Stimulated activated CD4-positive, alpha-beta T cell treated with anti-CD3 and anti-CD28 coated beads, TNF-alpha, amount 100 ng/mL, for 1 hour (primary cell): Measurements from ENCODE around the gene COL15A1.
"Not testable (repeated sequence)": the region's sequence is repeated elsewhere in the genome, so short reads cannot be mapped to it uniquely, and the experiment has no call there.

ENCODE experiments used
- DNase-seq, 3 donors: peaks; one replicate each; pipeline ENCODE4 v3.0.0-alpha.2; 2020; ENCODE audit warnings: low read depth in 3 of 3, low spot score in 1 of 3

Gene COL15A1

DNA sequence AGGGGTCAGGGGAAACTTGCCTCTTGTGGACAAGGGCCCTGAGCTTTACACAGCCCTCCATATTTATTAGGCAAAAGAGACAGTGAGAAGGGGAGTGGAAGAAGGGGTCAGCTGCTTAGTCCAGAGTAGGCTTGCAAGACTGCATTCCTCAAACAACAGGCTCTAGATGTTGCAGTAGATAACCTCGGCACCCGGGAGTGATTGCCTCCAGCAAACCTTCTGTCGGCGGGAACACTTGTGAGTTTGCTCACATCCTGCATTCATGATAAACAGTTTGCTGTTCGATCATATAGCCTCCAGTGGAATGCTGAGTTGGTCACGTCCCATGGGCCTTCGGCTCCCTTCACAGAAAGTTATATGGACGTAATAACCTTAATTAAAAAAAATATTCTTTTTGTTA is 66.7 kb downstream of the COL15A1 start:
- not testable (repeated sequence) for DNase-seq

DNA sequence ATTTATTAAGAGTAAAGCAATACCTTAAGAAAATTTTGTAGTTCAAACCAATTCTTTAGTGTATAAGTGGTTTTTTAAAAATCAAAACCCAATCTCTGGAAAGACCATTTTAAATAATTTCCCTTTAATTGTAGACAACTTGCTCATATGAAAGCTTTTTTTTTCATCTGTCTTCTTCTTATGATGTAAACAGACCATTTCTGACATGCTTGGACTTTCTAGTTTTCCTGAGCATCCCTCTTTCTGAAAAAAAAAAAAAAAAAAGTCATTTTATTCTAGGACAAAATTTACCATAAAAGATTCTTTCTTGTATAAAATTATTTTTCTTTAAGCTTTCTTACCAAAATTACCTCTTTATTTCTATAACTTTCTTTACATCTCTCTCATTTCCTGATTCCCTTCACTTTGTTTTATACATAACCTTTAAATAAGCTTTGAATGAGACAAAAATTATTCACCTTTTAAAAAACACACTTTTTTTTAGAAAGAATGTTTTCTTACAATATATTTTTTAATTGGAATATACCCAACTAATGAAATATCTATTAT is 67.5 kb downstream of the COL15A1 start:
- no peak for DNase-seq

DNA sequence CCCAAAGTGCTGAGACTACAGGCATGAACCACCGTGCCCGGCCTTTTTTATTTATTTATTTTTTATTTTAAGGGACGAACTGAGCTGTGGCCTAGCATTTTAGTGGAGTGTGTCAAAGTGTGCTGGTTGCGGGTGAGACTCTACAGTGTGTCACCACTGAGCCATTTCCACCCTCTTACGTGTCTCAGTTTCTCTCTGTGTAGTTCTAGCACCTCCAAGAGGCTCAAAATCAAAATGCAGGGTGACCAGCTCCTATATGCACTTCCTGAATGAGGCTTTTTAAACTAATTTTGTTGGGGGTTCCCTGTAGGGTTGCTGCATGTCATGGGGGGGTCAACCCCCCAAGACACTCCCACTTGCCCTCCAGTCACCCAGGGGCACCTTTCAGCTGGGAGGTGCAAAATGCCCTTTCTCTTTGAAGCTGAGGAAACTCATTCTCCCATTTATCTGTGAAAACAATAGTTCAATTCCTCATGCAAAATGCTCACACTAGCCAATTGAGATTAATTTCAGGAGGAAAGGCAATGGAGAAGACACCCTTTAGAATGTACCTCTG is 69.3 kb downstream of the COL15A1 start:
- no peak for DNase-seq

DNA sequence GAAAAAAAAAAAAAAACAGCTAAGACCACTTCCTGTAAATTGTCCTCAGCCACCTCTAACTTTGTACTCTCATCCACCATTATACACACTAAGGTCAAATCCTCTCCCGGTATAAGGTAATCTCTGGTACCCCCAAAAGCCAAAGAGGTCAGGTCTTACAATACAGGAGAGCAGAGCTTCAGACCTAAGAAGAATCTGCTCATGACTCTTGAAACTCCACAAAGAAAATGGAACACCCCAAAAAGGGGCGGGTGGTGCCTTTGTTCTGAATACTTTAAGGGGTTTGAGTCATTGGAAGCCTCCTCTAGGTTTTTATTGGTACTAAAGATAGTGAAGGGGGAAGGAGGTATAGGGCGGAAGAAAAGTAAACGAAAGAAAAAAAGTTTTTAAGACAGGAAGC is 69.8 kb downstream of the COL15A1 start:
- DNase-seq, result no peak

DNA sequence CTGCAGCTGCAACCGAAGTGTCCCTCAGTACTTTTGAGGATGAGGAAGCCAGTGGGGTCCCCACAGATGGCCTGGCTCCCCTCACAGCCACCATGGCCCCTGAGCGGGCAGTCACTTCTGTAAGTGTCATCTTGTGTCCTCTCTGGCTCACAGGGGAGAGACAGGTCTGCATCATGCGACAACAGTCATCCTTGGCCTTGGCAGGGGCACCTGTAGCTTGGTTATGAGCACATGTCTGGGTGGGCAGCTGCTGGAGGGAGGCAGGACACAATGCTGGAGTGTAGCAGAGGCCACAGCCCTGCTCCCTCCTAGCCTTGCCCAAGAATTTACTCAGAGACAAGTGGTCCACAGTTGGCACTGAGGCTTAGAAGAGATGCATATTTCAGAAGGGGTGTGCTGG is 71.7 kb downstream of the COL15A1 start:
- no peak for DNase-seq

DNA sequence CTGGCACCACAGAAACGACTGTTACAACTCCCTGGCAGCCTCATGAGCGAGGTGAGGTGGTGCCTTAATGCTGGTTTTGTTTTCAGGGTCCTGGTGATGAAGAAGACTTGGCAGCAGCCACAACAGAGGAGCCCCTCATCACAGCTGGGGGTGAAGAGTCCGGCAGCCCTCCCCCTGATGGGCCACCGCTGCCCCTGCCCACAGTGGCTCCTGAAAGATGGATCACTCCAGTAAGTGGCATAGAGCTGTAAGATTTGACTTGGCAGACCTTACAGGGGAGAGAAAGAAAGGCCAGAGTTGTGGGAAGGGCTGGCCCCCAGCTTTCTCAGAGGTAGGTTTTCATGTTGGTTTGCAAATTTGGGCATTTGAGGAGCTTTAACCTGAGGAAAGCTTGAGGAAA is 72.2 kb downstream of the COL15A1 start:
- no peak for DNase-seq

DNA sequence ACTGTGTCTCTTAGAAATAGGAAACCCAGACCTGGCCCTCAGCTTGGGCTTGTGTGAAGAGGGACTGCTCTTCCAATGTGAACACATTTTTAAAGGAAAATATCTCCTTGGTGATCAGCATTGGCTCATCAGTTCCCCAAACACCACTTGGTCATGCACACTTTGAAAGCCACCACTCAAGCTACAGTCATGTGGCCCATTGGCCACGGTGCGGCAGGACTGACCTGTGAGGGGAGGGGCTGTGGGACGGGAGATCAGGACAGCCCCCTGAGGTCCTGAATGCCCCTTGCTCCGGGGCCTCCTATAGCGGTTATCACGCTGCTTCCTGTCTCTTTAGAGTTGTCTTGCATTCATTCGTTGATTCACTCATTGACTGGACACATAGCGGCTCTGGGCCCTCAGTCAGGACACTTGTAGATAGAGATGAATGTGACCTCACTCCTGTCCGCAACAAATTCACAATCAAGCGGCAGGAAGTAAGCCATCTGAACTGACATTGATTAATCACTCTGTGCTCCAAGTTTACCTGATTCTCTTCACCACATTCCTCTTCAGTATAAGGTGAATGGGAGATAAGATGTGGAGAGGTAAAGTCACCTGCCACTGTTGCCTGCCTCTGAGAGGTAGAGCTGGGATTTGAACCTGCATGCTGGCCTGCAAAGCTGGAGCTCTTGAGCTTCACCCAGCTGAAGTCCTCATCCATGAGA is 73.1 kb downstream of the COL15A1 start:
- DNase-seq, result no peak

DNA sequence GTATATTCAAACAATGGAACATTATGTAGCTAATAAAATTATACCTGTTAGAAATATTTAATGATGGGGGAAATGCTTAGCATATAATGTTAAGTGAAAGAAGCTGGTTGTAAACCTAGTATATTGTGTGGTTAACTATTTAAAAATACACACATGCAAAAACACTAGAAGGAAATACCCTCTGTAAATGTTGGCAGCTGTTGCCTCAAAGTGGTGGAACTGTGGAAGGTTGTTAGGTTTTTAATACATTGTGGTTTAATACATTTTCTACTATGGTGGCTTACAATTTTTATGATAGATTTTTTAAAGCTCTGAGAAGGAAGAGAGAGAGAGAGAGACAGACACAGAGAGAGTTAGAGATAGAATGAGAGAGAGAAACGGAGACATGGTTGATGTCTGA is 74.9 kb downstream of the COL15A1 start:
- DNase-seq, result no peak

DNA sequence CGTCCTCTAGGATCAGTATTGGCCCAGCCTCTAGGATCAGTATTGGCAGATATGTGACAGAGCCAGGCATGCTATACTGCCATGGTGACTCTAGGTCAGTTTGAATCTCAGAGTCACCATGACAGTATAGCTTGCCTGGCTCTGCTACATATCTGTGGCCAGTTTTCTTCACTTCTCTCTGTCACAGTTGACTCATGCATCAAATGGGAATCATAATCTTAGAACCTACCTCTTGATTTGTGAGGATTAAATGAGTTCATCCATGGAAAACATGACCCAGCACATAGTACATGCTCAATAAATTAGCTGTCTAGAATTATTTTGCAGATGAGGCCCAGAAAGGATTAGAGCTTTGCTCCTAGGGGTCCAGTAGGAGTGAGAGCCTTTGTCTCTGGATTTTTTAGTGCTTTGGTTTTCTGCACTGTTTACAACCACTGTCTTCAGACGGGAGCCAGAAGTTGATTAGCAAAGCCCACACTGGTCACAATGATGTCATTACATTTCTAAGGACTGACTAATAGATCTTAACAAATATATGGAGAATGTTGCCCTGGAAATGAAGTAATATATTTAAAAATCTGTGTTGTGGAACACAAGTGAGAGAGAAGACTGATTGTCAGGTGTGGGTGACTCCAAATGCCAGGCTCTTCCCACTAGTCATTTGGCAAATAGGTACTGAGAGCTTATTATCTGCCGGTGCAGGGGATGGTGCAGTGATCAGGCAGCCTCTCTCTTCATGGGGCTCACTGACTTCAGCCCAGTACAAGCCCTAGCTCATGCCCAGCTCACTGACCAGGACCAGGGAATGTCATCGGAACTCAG is 76.0 kb downstream of the COL15A1 start:
- DNase-seq, result no peak

DNA sequence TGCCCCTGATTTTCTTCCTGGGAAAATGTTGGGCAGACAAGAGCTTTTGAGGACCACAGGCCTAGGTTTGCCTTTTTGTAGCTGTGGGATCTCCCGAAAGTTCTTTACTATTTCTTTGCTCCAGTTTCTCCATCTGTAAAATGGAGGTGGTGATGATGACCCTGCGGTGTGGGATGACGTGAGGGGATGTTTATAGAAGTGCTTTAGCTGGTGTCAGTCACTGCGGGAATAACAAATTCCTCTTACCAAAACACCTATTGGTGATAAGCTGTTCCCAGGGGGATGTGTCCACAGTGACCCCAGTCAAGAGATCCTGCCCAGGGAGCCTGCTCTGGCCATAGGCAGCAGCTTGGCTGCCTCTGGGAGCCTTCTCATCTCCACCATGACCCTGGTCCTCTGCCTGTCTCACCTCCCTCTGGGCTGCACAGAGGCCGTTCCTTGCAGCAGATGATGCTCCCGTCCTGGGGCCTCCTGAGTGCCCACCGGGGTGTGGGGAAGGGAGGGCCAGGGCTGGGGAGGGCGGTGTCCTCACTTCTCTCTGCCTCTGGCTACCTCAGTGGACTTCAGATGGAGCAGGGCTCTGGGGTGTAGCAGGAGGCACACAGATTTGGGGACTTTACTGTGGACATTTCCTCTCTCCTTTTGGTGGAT is 77.2 kb downstream of the COL15A1 start:
- DNase-seq, result no peak

DNA sequence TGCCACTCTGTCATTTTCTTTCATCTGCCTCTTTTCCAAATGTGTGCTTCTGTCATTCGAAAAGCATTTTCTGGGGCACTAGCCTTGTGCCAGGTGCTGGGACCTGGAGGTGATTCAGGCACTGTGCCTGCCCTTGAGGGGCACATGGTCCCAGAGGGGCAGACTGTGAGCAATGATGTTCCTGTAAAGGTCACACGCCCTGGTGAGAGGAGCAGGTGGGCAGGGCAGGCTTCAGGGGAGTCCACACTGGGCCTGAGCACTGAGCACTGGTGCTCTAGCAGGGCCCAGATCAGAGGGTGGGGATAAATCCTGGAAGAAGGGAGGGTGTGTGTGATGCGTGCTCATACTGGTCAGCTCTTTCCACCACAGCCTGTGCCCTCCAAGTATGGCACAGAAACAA is 77.8 kb downstream of the COL15A1 start:
- DNase-seq, result no peak

DNA sequence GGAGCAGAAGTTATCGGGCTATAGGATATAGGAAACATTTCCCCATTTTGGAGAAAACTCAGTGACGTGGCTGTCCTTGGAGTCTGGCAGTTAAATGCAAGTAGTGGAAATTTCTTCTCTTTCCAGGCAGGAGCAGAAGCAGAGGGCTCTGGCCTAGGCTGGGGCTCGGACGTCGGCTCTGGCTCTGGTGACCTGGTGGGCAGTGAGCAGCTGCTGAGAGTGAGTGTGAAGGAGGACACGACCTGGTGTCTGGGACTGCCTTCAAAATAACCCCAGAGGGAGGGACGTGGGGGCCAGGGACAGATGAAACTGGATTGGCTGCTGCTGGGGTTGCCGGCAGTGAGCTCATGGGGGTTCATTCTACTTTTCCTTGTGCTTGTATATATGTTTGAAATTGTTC is 79.5 kb downstream of the COL15A1 start:
- no peak for DNase-seq

DNA sequence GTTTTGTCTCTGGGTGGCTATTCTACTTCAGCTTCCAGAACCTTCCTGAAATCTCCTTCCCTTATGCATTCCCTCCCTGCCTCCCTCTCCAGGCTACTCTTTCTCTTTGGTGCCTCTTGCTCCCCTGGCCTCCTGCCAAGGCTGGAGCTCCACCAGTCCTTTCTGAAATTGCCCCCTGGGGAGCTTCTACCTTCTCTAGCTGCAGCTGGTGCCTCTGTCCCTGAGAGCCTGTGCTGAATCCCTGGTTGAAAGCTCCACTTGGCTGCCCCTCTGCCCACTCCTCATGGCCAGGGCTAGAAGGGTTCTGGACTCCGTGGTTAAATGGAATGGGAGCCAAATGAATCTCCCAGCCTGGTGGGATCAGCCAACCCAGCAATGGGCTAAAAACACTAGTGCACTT is 80.1 kb downstream of the COL15A1 start:
- no peak for DNase-seq

DNA sequence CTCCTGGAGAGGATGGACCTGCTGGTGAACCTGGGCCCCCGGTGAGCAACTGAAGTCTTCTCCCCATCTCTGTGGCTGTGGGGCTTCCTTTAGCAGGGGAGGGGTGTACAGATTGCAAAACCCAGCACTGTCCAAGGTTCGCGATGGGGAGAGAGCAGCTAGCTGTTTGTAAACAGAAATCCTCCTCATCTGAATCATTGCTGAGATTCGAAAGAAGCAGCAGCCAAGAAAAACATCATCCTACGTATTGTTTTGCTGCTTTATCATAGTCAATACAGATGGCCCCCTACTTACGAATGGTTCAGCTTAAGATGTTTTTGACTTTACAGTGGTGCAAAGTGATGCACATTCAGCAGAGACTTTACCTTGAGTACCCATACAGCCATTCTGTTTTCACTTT is 81.3 kb downstream of the COL15A1 start:
- no peak for DNase-seq

DNA sequence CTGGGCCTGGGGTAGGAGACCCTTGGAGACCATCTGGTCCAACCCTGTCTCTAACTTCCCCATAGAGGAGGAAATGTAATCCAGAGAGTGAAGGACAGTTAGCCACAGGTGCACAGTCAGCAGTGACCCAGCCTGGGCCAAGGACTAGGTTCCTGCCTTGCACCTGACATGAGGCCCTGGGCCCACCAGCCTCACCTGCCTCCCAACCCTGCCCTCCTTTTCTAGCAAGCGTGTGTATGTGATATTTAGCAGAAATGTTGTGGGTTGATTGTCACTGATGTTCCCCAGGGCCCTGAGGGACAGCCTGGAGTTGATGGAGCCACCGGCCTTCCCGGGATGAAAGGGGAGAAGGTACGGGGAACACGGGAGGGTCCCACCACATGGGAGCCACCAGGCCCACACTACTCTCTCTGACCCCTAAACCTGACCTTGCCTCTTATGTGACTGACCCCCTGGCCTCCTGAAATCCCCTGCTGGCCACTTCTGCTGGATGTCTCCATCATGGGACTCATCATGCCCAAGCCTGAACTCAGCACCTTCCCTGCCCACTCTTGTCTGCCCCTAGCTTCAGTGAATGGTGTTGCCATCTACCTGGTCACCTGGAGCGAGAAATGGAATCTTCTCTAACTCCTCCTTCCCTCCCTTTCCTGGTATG is 82.0 kb downstream of the COL15A1 start:
- no peak for DNase-seq

DNA sequence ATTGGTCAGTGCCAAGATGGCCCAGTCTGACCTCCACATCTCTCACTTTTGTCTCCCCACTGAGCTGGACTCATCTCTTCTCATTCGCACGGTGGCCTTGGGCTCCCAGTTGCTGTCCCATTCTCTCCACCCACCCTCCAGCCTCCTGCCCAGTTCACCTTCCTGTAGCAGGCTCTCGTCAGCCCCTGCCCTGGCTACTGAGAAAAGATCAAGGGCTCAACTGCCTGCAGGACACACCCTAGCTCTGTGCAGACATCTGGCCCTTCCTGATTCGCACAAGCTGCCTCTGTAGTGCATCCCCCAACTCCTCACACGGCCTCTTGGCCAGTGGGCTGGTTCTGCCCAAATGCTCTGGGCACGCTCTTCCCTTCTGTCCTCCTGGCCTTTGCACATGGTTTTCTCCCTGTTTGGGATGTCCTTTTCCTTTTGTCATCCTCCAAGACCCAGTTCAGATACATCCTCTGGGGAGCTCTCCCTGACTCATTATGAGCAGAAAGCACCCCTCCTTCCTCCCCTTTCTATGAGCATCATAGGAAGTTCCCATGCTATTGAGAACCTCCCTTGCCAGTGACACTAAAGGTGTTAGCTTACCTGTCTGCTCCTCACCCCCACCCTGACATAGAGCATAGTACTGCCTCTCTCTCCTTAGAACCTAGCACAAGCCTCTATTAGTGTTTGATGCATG is 82.7 kb downstream of the COL15A1 start:
- no peak for DNase-seq

DNA sequence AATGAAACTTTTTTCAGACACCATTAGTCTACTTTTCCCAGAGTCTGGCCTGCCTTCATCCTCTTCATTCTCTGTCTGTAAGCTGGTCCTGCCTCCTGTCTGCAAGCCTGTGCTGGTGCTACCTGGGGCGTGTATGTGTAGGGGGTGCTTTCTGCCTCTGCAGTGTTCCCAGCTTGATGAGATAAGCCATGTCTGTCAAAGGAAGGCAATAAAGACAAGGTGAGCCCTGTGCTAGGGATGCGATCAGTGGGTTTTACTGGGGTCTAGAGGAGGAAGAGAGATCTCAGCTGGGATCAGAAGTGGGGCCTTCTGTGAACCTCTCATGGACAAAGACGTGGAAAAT is 83.2 kb downstream of the COL15A1 start:
- no peak for DNase-seq

DNA sequence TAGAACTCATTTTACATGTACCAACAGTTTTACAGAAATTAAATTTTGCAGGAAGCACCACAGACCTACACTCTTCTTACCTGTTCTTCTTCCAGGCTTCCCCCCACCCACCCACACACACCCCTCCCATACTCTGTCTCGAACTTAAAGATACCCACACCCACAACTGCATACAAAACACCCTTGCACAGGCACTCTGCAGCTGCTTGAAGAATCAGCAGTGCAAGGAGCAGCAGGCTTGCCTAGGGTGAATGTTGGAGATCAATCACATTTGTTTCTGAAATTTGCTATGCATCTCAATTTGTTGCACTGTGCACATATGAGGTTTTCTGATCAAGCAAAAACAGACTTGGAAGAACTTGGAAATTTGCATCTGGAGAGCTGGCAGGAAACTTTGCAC is 83.7 kb downstream of the COL15A1 start:
- no peak for DNase-seq

DNA sequence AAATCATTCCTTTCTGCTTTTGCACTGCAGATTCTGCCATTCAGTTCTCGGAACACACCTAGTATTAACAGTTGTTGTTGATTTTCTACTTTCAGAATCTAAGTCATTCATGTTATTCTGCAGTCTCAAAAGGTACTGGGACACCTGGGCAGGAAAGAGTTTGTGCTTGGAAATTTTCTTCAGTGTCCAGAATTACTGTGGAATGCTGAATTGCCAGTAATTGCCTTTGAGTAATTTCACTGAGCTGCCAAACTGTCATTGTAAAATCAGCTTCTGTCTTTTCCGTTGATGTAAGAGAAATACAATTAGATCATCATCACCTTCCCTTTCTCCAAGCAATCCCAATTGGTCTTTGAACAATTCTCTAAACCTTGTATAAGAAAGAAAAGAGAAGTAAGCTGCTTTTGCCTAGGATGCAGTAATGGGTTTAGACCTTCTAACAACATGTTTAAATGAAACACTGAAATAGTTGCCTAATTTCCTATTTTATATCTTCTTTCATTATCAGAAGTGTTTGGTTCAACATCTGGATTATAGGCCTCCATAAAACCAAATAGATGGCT is 85.5 kb downstream of the COL15A1 start:
- no peak for DNase-seq

DNA sequence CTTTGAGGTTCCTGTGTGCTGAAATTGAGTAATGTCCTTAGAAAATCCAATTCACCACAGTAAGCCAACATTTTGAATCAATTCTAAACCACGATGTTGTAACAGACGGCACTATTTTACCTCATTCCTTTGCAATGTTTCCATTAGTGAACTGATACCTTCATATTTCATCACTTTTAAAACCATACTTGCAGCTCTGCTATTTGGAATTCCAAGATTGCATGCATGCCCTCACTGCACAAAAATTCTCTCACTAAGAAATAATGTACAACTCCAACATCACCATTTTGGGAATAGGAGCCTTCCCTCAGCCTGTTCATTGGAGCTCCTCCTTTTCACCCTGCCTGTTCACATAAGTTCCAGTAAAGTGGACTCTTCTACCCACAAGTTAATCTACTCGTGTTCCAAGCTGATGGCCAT is 86.4 kb downstream of the COL15A1 start:
- no peak for DNase-seq
